ENCODE results near the gene ST6GAL1. TPM values are rescaled to one million over a fixed set of nuclear protein-coding genes. Genes with fewer than 3 reads are reported as not detected.

ST6GAL1 gene
- total and polyA plus RNA-seq, 10 of the 15 experiments (the other 5 are each of a cell fraction or from before 2014, with no cell fraction given), result 74.2 to 248 (median 149) TPM

- peak; percentile 30; the same call in 1 of the 2 replicates for TF ChIP-seq ZNF687 (IDR thresholded peaks at IDR 0.05)
- TF ChIP-seq TBL1XR1 (IDR thresholded peaks at IDR 0.05; ENCODE audit: low read depth, low read length), result 0 out of 2 replicates have a peak, but pooled peaks have one; percentile 24
- TF ChIP-seq NR2C1 (IDR thresholded peaks at IDR 0.05), result no peak
- TF ChIP-seq MLLT1 (IDR thresholded peaks at IDR 0.05), result peak; percentile 31; the same call in 1 of the 2 replicates
- no peak for TF ChIP-seq TCF12 (IDR thresholded peaks at IDR 0.05; ENCODE audit: low read depth, low read length)
- no peak for TF ChIP-seq LARP7 (IDR thresholded peaks at IDR 0.05)
- no peak for TF ChIP-seq SUPT20H (IDR thresholded peaks at IDR 0.05; ENCODE audit: borderline replicate concordance, control insufficient read depth, low read depth, low read length)
- no peak for TF ChIP-seq SKIL (IDR thresholded peaks at IDR 0.05; ENCODE audit: low read depth, poor library complexity, severe bottlenecking)
- no peak for TF ChIP-seq FOXM1 (IDR thresholded peaks at IDR 0.05; ENCODE audit: low read depth, low read length)
- TF ChIP-seq HCFC1 (IDR thresholded peaks at IDR 0.05; ENCODE audit: low read length), result no peak
- TF ChIP-seq PKNOX1 (IDR thresholded peaks at IDR 0.05), result no peak
- no peak for TF ChIP-seq NR2F1 (conservative IDR thresholded peaks at IDR 0.05)
Observed at GRCh38 chr3:187022403-187023029, 92.2 kb downstream of the ST6GAL1 start (continued).

Measured in GM12878 (cell line).